Measurements from ENCODE around the gene USP6. TPM values are rescaled to one million over a fixed set of nuclear protein-coding genes. Genes with fewer than 3 reads are reported as not detected.
"Not testable (repeated sequence)": the region's sequence is repeated elsewhere in the genome, so short reads cannot be mapped to it uniquely, and the experiment has no call there.

Gene USP6
- total RNA-seq, 2 experiments from 2014 or later, result 0.04 to 0.07 TPM

DNA sequence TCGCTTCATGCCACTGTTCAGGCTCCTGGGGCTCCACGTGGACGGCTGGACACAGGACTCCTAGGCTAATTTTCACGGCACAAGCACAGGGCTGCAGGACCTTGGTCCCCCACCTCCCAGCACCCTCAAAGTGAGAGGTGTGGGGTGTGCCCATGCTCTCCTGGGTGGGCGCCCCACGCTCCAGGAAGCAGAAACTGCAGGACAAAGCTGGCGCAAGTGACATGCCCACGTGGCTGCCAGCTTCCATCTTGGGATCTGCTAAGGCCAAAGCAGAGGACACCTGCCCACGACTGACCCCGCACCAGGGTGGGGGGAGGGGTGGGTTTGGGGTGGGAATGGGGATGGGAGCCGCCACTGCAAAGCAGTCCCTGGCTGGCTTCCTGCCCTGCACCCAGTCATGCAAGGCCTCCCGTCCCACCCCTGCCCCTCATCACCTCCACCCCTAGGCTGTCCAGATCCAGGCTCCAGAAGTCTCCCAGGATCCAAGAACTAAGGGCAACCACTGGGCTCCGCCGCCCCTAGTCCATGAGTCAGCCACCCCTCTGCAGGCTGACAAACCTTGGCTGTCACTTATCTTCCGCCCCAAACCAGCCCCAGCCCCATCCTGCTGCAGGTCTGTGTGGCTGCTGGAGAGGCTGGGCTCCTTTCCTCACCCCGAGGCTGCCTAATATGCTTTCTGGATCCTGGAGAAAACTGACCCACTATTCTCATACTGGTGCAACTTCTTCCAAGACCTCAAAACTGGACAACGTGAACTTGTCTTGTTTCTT lies 11.1 kb downstream of the USP6 start:
- Mint-ChIP-seq H3K36me3 (ENCODE audit: low read depth) (no peaks in the 10 kb centered on the region), H3K27ac (no peak overlapping the region), H3K27me3 (peaks cover 20% of the 10 kb centered on the region), H3K9me3 (no peaks in the 10 kb centered on the region), H3K4me1 (ENCODE audit: low read depth) (no peaks in the 10 kb centered on the region), H3K4me3 (no peak overlapping the region)
- TF ChIP-seq CTCF (IDR thresholded peaks at IDR 0.05), result no peak
- CTCF ChIA-PET, result no interaction called here
- no peak for ATAC-seq
- no peak for DNase-seq
- intact Hi-C loops (cut with micrococcal nuclease), result no loop called here
- POLR2A ChIA-PET, result interaction anchor here (0.7 kb wide), 1 partner anchor 267 kb away, joined by 3 read pairs; no protein-coding TSS in a partner anchor

- H3K9me3 Mint-ChIP-seq, result no peaks in the 10 kb centered on the region
- no peak overlapping the region for H3K27ac Mint-ChIP-seq
- ChIA-PET POLR2A (interaction anchor here (0.7 kb wide), 1 partner anchor 266 kb away, joined by 3 read pairs; no protein-coding TSS in a partner anchor), CTCF (no interaction called here)
- TF ChIP-seq CTCF (IDR thresholded peaks at IDR 0.05), result no peak
- intact Hi-C loops (cut with micrococcal nuclease), result no loop called here
- DNase-seq, result no peak
- no peak for ATAC-seq
- no peaks in the 10 kb centered on the region for H3K36me3 Mint-ChIP-seq (ENCODE audit: low read depth)
- no peak overlapping the region for H3K4me3 Mint-ChIP-seq
- H3K27me3 Mint-ChIP-seq, result peaks cover 16% of the 10 kb centered on the region
- H3K4me1 Mint-ChIP-seq (ENCODE audit: low read depth), result no peaks in the 10 kb centered on the region
Observed at GRCh38 chr17:5127910-5128309, 12.1 kb downstream of the USP6 start.

DNA sequence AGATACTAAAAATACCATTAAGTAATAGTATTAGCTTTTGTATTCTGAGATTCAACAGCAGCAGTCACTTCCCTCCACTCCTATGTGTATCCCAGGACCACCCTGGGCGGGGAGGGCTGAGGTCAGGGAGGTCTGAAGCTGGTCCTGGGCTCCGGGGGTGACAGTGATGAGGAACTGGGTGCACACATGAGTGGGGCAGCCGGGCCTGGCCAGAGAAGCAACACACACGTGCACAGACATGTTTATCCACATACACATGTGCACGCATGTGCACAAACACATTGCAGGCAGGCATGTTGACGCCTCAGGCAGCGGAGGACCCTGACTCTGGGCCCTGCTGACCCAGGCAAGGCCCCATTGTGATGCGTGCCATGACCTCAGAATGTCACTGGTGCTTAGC lies 12.6 kb downstream of the USP6 start:
- H3K4me1 Mint-ChIP-seq (ENCODE audit: low read depth); H3K9me3 Mint-ChIP-seq; ATAC-seq; H3K36me3 Mint-ChIP-seq (ENCODE audit: low read depth); intact Hi-C loops (cut with micrococcal nuclease); H3K27ac Mint-ChIP-seq; H3K4me3 Mint-ChIP-seq; POLR2A ChIA-PET; DNase-seq; CTCF ChIA-PET: not testable (repeated sequence)
- peaks cover 16% of the 10 kb centered on the region for H3K27me3 Mint-ChIP-seq

GRCh38 chr17:5128905-5129535 lies 13.2 kb downstream of the USP6 start:
- Mint-ChIP-seq H3K4me1 (ENCODE audit: low read depth) (no peaks in the 10 kb centered on the region), H3K9me3 (no peaks in the 10 kb centered on the region), H3K4me3 (no peak overlapping the region), H3K27ac (no peak overlapping the region), H3K27me3 (peaks cover 10% of the 10 kb centered on the region), H3K36me3 (ENCODE audit: low read depth) (no peaks in the 10 kb centered on the region)
- no peak for TF ChIP-seq CTCF (IDR thresholded peaks at IDR 0.05)
- POLR2A ChIA-PET, result no interaction called here
- intact Hi-C loops (cut with micrococcal nuclease), result no loop called here
- ATAC-seq (no peak), DNase-seq (no peak)
- CTCF ChIA-PET, result no interaction called here

DNA sequence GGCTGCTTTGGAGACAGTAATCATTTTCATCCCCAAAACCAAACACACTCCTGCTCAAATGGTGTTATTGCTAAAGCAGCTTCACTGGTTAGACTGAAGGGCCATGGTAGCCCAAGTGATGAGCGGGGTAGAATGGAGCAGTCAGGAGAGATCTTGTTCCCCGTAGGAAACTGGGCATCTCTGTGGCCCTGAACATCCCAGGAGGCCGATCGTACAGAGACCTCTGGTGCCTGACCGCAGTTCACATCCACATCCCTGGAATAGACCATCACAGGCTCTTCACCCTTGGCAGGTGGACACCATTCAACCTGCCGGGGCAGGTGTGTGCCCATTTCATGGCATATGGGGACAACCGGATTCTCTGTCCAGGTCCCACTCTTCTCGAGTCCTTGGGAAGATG lies 13.9 kb downstream of the USP6 start:
- H3K9me3 Mint-ChIP-seq; ATAC-seq; POLR2A ChIA-PET; intact Hi-C loops (cut with micrococcal nuclease); H3K4me3 Mint-ChIP-seq; DNase-seq; H3K36me3 Mint-ChIP-seq (ENCODE audit: low read depth); CTCF ChIA-PET; H3K27me3 Mint-ChIP-seq; H3K27ac Mint-ChIP-seq; H3K4me1 Mint-ChIP-seq (ENCODE audit: low read depth): not testable (repeated sequence)

DNA sequence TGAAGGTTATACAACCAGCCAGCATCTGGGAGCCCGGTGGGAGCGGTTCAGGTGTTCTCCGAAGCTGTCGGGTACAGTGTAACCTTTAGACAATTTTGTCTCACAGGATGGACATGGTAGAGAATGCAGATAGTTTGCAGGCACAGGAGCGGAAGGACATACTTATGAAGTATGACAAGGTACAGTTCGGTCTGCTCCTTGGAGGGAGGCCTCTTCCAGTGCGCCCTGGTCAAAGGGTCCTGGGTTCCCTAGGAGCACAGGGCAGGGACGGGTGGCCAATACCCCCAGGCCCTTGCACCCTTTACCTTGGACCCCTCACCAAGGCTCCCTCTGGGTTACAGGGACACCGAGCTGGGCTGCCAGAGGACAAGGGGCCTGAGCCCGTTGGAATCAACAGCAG lies 14.4 kb downstream of the USP6 start:
- H3K9me3 Mint-ChIP-seq; H3K27ac Mint-ChIP-seq; ATAC-seq; intact Hi-C loops (cut with micrococcal nuclease); H3K4me3 Mint-ChIP-seq; H3K4me1 Mint-ChIP-seq (ENCODE audit: low read depth); H3K27me3 Mint-ChIP-seq; DNase-seq; H3K36me3 Mint-ChIP-seq (ENCODE audit: low read depth); POLR2A ChIA-PET; CTCF ChIA-PET: not testable (repeated sequence)

- ATAC-seq; intact Hi-C loops (cut with micrococcal nuclease); H3K36me3 Mint-ChIP-seq (ENCODE audit: low read depth); CTCF ChIA-PET; H3K4me1 Mint-ChIP-seq (ENCODE audit: low read depth); H3K27me3 Mint-ChIP-seq; DNase-seq; H3K27ac Mint-ChIP-seq; POLR2A ChIA-PET; H3K4me3 Mint-ChIP-seq; H3K9me3 Mint-ChIP-seq: not testable (repeated sequence)
Observed at GRCh38 chr17:5130687-5131086, 14.9 kb downstream of the USP6 start.

All from activated CD8-positive, alpha-beta T cell treated with anti-CD3 and anti-CD28 coated beads for 36 hours (primary cell).